Left ventricle myocardium superior (tissue), 1 donor: ENCODE results near the gene EML3. TPM values are rescaled to one million over a fixed set of nuclear protein-coding genes. Genes with fewer than 3 reads are reported as not detected.
"Not testable (repeated sequence)": the region's sequence is repeated elsewhere in the genome, so short reads cannot be mapped to it uniquely, and the experiment has no call there.

Experiments used
- ATAC-seq: fragments of 200-7000 bp; cut with Tn5 transposase; one replicate; pipeline ENCODE4 v1.9.1; 2020; ENCODE audit warnings: mild to moderate bottlenecking, moderate library complexity
- DNase-seq: peaks from one replicate; pipeline ENCODE4 v3.0.0-alpha.2; 2020
- intact Hi-C: fragments of 100-400 bp; cut with micrococcal nuclease; formaldehyde crosslinking; loops from one replicate; pipeline ENCODE4 v1.11.0; 2022
- long read RNA-seq: library from polyadenylated mRNA; unstranded; transcript quantifications from one replicate; pipeline ENCODE4 v2.0.0, GENCODE V29; 2021
- total RNA-seq: library from RNA; stranded (reverse); fragmentation: NEBNext Ultra II Directional; extraction: Animal tissue kit (Norgen Biotek cat#: 25700); gene quantifications from one replicate; pipeline ENCODE4 v1.2.1, GENCODE V29; 2021
- donor health status: DM: no; HTN: yes; CAD: no; lungs with severe emphysema.

The EML3 gene, protein sequence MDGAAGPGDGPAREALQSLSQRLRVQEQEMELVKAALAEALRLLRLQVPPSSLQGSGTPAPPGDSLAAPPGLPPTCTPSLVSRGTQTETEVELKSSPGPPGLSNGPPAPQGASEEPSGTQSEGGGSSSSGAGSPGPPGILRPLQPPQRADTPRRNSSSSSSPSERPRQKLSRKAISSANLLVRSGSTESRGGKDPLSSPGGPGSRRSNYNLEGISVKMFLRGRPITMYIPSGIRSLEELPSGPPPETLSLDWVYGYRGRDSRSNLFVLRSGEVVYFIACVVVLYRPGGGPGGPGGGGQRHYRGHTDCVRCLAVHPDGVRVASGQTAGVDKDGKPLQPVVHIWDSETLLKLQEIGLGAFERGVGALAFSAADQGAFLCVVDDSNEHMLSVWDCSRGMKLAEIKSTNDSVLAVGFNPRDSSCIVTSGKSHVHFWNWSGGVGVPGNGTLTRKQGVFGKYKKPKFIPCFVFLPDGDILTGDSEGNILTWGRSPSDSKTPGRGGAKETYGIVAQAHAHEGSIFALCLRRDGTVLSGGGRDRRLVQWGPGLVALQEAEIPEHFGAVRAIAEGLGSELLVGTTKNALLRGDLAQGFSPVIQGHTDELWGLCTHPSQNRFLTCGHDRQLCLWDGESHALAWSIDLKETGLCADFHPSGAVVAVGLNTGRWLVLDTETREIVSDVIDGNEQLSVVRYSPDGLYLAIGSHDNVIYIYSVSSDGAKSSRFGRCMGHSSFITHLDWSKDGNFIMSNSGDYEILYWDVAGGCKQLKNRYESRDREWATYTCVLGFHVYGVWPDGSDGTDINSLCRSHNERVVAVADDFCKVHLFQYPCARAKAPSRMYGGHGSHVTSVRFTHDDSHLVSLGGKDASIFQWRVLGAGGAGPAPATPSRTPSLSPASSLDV
- total RNA-seq: 12.9 TPM
- long read RNA-seq, transcript EML3-202 (22 exons, 3,256 nt): major isoform, 8 of 21 reads
- long read RNA-seq, partial matches to known transcripts: 4 of 21 reads
- long read RNA-seq, other reads (novel, unspliced or antisense): 7 of 21 reads

DNA sequence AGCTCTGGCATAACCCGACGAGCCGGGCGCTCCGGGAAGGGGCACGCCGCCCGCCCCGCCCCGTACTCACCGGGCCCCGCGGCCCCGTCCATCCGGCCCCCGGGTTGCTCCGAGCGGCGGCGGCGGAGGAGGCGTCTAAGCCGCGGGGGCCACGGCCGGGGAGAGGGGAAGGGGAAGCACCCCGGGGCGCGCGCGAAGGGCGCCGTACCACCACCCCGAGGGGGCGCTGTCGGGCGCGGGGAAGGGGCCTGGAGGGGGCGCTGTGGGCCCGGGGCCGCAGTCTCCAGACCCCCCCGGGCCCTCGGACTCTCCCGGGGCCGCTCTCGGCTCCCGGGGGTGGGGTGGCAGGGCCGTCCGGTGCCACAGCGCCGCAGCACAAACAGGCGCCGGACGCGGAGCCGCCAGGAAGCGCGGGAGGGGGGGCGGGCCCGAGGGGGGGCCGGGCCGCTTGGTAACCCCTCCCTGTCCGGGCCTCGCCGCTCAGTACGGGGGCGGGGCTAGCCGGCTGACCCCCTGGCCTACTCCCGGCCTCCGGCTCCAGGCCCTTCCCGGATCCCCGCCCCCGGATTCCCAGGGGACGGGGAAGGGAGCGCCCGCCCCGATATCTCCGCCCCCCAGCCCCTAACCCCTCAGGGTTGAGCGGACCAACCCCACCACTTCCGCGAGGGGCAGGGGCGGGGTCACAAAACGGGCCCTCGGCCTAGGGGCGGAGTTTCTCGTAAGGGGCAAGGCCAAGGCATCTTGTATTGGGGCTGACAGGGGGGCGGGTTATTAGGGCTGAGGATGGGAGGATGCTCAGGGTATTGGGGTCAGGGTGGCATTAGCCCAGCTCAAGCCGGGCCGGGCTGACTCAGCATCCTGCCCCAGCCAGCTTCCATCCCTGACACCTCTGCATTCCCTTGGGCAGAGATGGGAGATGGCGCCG is at the start of gene EML3, which contains the start of gene ROM1:
TSS of gene EML3 (minus strand) at position 410 of the 925 bp plus-strand sequence. CDS start at position 92, 318 bp downstream.
TSS of gene ROM1 (plus strand) at position 892 of the 925 bp plus-strand sequence. CDS start at position 917, 25 bp downstream.
- DNase-seq (peak; percentile 95), ATAC-seq (peak; percentile 90)
- intact Hi-C loops: no loop called here

DNA sequence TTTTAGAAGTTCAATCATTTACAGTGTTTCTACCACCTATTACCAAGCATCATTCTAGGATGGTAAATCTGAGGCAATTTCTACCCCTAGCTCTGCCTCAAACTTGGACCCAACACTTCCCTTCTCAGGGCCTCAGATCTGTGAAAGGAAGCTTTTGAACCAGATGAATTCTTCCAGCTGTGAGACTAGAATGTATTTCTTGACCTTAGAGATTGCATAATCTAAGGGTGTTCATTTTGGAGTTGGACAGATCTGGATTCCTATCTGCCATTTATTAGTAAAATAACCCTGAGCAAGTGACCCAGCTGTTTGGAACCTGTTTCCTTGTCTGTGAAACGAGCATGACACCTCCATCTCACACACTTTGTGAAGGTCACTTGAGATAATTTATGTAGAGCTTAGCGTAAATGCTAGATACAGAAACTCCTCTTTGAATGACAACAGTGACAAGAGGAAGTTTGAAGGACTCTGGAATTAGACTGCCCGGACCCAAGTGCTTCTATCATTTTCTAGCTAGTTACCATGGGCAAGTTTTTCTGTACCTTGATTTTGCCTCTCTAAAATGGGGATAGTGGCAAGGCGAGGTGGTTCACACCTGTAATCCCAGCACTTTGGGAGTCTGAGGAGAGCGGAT is 44.3 kb upstream of the EML3 start:
- ATAC-seq (no peak), DNase-seq (no peak)
- intact Hi-C loops: no loop called here

DNA sequence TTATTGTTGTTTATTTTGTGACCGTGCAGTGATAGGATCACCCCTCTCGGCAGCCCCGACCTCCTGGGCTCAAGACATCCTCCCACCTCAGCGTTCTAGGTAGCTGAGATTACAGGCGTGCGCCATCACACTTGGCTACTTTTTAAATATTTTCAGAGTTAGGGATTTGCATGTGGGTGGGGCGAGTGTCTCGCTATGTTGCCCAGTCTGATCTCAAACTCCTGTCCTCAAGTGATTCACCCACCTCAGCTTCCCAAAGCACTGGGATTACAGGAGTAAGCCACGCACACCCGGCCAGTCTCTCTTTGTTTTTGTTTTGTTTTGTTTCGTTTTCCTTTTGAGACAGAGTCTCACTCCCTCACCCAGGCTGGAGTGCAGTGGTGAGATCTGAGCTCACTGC is 41.7 kb upstream of the EML3 start:
- DNase-seq: no peak
- intact Hi-C loops: no loop called here
- no peak for ATAC-seq

GRCh38 chr11:62652161-62653006 is 39.8 kb upstream of the EML3 start:
- intact Hi-C loops: no loop called here
- no peak for ATAC-seq
- no peak for DNase-seq

GRCh38 chr11:62650283-62650682 is 37.7 kb upstream of the EML3 start:
- intact Hi-C loops, DNase-seq: not testable (repeated sequence)

DNA sequence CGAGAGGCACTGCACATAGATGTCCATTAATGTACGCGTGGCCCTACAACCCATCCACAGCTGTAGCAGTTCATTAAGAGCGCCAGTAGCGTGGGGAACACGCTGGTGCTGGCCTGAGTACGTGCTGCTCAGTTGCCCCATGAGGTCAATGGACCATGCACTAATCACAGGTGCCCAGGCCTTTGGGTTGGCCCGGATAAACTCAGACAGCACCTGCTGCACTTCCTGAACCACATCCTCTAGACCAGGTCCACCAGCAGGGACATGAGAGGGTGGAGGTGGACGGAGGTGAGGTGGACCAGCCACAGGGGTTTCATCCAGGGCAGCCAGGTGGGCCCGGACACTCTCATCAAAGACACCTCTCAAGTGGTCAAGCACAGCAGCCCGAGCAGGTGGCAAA is 36.9 kb upstream of the EML3 start:
- intact Hi-C loops: no loop called here
- ATAC-seq (no peak), DNase-seq (no peak)

More at GRCh38 chr11:62650283-62650682, 37.7 kb upstream of the EML3 start:
- ATAC-seq: not testable (repeated sequence)

- no peak for ATAC-seq
- DNase-seq: no peak
- intact Hi-C loops: no loop called here
These were observed 36.4 kb upstream of the EML3 start for GRCh38 chr11:62648967-62649364.

- intact Hi-C loops: no loop called here
- ATAC-seq (no peak), DNase-seq (no peak)
These were observed 35.8 kb upstream of the EML3 start for GRCh38 chr11:62648185-62648966.

- intact Hi-C loops: no loop called here
- ATAC-seq (no peak), DNase-seq (no peak)
These were observed 35.0 kb upstream of the EML3 start for GRCh38 chr11:62647609-62648005.

DNA sequence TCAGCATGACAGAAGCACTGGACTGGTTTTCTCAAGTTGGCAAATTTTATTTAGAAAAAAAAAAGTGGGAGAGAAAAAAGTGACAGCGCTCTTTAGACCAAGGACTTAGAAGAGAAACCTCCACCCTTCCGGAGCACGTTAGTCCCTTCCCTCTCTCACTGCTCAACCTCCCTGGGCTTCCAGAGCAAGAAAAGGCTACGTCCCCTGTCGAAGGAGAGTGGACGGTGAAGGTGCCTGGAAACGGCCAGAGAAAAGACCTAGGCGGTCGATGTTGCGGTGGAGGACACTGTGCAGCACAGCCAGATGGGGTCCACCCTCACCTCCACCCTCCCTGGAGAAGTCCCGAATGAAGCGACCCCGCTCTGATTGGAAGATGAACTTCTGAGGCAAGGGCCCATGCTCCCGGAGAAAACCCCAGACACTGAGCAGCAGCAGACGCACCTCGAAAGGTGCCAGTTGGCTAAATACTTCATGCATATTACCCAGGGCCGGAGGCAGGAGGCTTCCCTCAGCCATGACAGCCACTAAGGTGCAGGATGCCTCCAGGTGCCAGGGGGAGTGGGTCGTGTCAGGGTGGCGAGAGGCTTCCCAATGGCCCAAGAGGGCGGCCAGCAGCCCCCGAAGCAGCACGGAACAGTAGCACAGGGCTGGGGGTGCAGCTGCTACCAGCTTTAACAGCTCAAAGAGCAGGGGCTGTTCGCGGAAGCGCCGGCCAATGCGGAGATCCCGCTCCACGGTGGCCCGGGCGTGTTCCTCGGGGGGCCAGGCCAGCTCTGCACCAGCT is 34.4 kb upstream of the EML3 start:
- DNase-seq (peak; percentile 36), ATAC-seq (peak; percentile 1)
- intact Hi-C loops: no loop called here

GRCh38 chr11:62645946-62646824 is 33.6 kb upstream of the EML3 start, which contains the start of gene GANAB:
Gene GANAB (minus strand): TSS chr11:62646613. CDS start chr11:62646599, 14 bp downstream.
- intact Hi-C loops: no loop called here
- ATAC-seq: peak; percentile 98
- DNase-seq: peak; percentile 99

GRCh38 chr11:62645671-62645945 is 33.0 kb upstream of the EML3 start:
- no peak for ATAC-seq
- intact Hi-C loops: no loop called here
- no peak for DNase-seq

GRCh38 chr11:62644220-62644619 is 31.6 kb upstream of the EML3 start:
- ATAC-seq (no peak), DNase-seq (no peak)
- intact Hi-C loops: no loop called here

DNA sequence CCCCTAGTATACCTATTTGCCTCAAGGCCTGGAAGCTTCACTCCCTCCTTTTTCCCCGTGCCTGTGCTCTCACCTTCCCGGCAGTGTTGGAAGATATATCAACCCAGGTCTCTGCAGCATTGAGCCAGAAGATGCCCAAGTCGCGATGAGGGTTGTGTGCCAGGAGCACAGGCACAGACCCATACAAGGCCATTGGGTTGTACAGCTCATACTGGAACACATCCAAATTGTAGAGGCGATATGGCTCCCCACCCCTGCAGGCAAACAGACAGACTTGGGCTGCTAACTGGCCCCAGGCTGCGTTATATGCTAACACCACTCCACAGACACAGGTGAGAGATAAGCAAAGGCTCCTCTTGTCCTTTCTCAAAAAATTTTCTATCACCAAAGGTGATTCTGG is 19.9 kb upstream of the EML3 start:
- intact Hi-C loops: no loop called here
- DNase-seq (no peak), ATAC-seq (no peak)

DNA sequence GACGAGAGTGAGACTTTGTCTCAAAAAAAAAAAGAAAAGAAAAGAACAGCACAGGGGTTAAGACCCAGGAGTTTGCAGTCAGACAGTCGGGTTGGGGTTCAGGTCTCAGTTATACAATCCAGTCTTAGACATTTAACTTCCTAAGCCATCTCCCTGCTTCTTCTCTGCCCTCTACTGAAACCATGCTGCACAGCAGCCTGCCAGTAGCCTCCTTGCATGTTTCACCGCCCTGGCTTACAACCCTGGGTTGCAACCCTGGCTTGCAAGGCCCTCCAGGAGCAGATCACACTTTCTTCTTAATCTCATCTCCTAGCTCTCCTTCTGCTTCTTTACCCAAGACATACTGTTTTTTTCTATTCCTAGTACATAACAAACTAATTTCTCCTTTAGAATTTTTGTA is 15.1 kb upstream of the EML3 start:
- intact Hi-C loops: no loop called here
- ATAC-seq (no peak), DNase-seq (no peak)
